Bronchial epithelial cell (primary cell): Measurements from ENCODE around the gene MEIKIN. TPM values are rescaled to one million over a fixed set of nuclear protein-coding genes. Genes with fewer than 3 reads are reported as not detected.
"Not testable (repeated sequence)": the region's sequence is repeated elsewhere in the genome, so short reads cannot be mapped to it uniquely, and the experiment has no call there.

Experiments used
- DNase-seq: peaks from one replicate; pipeline ENCODE4 v3.0.0-alpha.2; 2010; ENCODE audit warnings: low read depth
- FAIRE-seq: peaks from 2 replicates; lab custom pipeline; 2011; peaks lifted over from hg19 to GRCh38; lab: Jason Lieb, UNC
- H3K27me3 ChIP-seq: 2 replicates; pipeline ENCODE4 v1.5.1; 2011; ENCODE audit warnings: low read length; ENCODE audit not compliant: control insufficient read depth, insufficient read depth
- H3K36me3 ChIP-seq: 2 replicates; pipeline ENCODE4 v1.5.1; 2011; ENCODE audit warnings: low read length; ENCODE audit not compliant: control insufficient read depth, insufficient read depth
- H3K4me3 ChIP-seq: 2 replicates; pipeline ENCODE4 v1.5.1; 2011; ENCODE audit warnings: mild to moderate bottlenecking, low read depth, low read length, control low read depth
- total RNA-seq: library from RNA; depleted of rRNA; stranded (reverse); fragments of >200 nt; gene quantifications from 2 replicates; pipeline ENCODE4 v1.2.1, GENCODE V29; 2014
- TF ChIP-seq, protein P1 (sequence below): IDR thresholded peaks from 2 replicates; pipeline ENCODE4 v1.5.1; 2011; ENCODE audit warnings: mild to moderate bottlenecking, moderate library complexity, low read length, control low read depth, inconsistent platforms; ENCODE audit not compliant: insufficient read depth, severe bottlenecking

Gene MEIKIN
- total RNA-seq, 1 donor from 2014 or later = not detected

DNA sequence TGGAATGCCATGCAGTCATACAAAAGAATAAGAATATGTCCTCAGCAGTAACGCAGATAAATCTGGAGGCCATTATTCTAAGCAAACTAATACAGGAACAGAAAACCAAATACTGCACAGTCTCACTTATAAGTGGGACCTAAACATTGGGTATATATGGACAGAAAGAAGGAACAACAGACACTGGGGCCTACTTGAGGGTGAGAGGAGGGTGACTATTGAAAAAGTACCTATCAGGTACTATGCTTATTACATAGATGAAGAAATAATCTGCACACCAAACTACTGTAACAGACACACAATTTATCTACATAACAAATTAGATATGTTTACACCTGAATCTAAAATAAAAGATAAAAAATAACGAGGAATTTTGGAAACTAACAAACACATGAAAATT is 38.8 kb downstream of the MEIKIN start:
- Histone ChIP-seq H3K36me3 (no peaks in the 10 kb centered on the region), H3K4me3 (no peak overlapping the region), H3K27me3 (no peaks in the 10 kb centered on the region)
- DNase-seq (no peak), FAIRE-seq (no peak)
- TF ChIP-seq, protein P1, sequence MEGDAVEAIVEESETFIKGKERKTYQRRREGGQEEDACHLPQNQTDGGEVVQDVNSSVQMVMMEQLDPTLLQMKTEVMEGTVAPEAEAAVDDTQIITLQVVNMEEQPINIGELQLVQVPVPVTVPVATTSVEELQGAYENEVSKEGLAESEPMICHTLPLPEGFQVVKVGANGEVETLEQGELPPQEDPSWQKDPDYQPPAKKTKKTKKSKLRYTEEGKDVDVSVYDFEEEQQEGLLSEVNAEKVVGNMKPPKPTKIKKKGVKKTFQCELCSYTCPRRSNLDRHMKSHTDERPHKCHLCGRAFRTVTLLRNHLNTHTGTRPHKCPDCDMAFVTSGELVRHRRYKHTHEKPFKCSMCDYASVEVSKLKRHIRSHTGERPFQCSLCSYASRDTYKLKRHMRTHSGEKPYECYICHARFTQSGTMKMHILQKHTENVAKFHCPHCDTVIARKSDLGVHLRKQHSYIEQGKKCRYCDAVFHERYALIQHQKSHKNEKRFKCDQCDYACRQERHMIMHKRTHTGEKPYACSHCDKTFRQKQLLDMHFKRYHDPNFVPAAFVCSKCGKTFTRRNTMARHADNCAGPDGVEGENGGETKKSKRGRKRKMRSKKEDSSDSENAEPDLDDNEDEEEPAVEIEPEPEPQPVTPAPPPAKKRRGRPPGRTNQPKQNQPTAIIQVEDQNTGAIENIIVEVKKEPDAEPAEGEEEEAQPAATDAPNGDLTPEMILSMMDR = no peak

DNA sequence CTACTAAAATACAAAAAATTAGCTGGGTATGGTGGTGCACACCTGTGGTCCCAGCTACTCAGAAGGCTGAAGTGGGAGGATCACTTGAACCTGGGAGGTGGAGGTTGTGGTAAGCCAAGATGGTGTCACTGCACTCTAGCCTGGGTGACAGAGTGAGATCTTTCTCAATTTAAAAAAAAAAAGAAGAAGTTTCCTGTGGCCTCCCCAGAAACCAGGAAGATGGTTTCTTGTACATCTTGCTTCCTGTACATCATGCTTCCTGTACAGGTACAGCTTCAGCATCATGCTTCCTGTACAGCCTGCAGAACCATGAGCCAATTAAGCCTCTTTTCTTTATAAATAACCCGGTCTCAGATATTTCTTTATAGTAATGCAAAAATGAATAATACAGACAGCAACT is 43.2 kb downstream of the MEIKIN start:
- H3K4me3 ChIP-seq, H3K27me3 ChIP-seq, FAIRE-seq, H3K36me3 ChIP-seq, DNase-seq: not testable (repeated sequence)

DNA sequence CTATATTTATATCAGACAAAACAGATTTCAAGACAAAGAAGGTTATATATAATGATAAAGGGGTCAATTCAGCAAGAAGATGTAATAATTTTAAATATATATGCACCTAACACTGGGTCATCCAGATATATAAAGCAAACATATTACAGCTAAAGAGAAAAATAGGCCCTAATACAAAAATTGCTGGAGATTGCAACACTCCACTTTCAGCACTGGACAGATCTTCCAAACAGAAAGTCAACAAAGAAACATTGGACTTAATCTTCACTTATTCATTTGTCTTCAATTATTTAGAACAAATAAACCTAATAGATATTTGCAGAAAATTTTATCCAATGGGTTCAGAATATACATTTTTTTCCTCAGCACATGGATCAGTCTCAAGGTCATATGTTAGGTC is 45.8 kb downstream of the MEIKIN start:
- TF ChIP-seq, protein P1 = no peak
- no peak for DNase-seq
- Histone ChIP-seq H3K27me3 (no peaks in the 10 kb centered on the region), H3K36me3 (no peaks in the 10 kb centered on the region), H3K4me3 (no peak overlapping the region)
- no peak for FAIRE-seq

DNA sequence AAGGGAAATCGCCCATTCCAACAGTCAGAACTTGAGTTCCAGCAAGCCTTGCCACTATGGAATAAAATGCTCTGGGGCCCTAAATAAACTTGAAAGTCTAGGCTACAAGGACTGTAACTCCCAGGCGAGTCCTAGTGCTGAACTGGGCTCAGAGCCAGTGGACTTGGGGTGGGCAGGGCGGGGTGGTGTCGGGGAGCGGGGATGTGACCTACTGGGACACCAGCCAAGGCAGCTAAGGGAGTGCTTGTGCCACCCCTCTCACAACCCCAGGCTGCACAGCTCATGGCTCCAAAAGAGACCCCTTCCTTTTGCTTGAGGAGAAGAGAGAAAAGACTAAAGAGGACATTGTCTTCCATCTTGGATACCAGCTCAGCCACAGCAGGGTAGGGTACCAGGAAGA is 61.5 kb downstream of the MEIKIN start:
- DNase-seq (no peak), FAIRE-seq (no peak)
- no peak overlapping the region for H3K4me3 ChIP-seq
- H3K27me3 ChIP-seq = no peaks in the 10 kb centered on the region
- TF ChIP-seq, protein P1 = no peak
- H3K36me3 ChIP-seq = no peaks in the 10 kb centered on the region

DNA sequence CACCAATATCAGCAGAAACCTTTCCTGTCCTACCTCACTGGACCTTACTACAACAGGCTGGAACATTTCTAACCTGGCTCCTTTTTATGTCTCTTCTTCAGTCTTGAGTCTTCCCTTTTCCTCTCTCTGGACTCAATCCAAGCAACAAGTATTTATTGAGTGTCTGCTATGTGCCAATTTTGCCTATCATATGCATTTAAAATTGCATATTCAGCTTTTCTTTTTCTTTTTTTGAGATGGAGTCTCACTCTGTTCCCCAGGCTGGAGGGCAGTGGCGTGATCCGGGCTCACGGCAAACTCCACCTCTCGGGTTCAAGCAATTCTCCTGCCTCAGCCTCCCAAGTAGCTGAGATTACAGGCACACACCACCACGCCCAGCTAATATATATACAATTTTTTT is 65.8 kb downstream of the MEIKIN start:
- no peak overlapping the region for H3K4me3 ChIP-seq
- TF ChIP-seq, protein P1 = no peak
- no peaks in the 10 kb centered on the region for H3K36me3 ChIP-seq
- no peaks in the 10 kb centered on the region for H3K27me3 ChIP-seq
- DNase-seq (no peak), FAIRE-seq (no peak)

DNA sequence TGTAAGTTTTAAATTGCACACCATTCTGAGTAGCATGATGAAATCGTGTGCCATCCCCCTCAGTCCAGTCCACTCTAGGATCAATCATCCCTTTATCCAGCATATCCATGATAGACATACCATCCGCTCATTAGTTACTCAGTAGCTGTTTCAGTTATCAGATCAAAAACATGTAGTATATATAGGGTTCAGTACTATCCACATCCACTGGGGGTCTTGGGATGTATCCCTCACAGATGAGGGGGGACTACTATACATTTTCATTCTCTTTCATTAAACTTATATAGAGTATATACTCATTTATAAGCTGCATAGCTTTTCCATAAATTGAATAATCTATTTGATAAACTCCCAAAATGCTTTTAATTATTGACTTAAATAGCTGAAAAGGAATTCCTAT is 67.6 kb downstream of the MEIKIN start:
- TF ChIP-seq, protein P1 = no peak

DNA sequence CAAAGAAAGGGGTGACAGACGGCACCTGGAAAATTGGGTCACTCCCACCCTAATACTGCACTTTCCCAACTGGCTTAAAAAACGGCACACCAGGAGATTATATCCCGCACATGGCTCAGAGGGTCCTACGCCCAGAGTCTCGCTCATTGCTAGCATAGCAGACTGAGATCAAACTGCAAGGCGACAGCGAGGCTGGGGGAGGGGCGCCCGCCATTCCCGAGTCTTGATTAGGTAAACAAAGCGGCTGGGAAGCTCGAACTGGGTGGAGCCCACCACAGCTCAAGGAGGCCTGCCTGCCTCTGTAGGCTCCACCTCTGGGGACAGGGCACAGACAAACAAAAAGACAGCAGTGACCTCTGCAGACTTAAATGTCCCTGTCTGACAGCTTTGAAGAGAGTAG is 74.2 kb downstream of the MEIKIN start:
- not testable (repeated sequence) for H3K27me3 ChIP-seq, FAIRE-seq, DNase-seq, H3K36me3 ChIP-seq, H3K4me3 ChIP-seq

More for the DNA sequence above, 67.6 kb downstream of the MEIKIN start:
- no peaks in the 10 kb centered on the region for H3K27me3 ChIP-seq
- FAIRE-seq = no peak
- no peaks in the 10 kb centered on the region for H3K36me3 ChIP-seq
- DNase-seq = no peak
- H3K4me3 ChIP-seq = no peak overlapping the region
